GM23338 (cell line): ENCODE results near the gene FILIP1L. TPM values are rescaled to one million over a fixed set of nuclear protein-coding genes. Genes with fewer than 3 reads are reported as not detected.

Experiments used
- ATAC-seq: fragments of 200-7000 bp; cut with Tn5 transposase; 3 replicates; pipeline ENCODE4 v1.9.1; 2020
- DNase-seq: peaks from one replicate; pipeline ENCODE4 v3.0.0-alpha.2; 2015; ENCODE audit warnings: low spot score
- H2AFZ ChIP-seq: fragments of 200-600 bp; sonication (generic); 2 replicates; pipeline ENCODE4 v1.8.0; 2016; ENCODE audit warnings: antibody characterized with exemption, mild to moderate bottlenecking, moderate library complexity
- H3F3A ChIP-seq: fragments of 200-600 bp; sonication (generic); replicated peaks from 2 replicates; pipeline ENCODE4 v1.8.0; 2017; ENCODE audit warnings: antibody characterized with exemption, mixed run types, low read depth
- H3K27ac ChIP-seq: fragments of 200-600 bp; sonication (generic); 2 replicates; pipeline ENCODE4 v1.6.1; 2016; ENCODE audit warnings: low read depth
- H3K27me3 ChIP-seq: fragments of 200-600 bp; sonication (generic); 2 replicates; pipeline ENCODE4 v1.8.0; 2016; ENCODE audit warnings: mild to moderate bottlenecking, mixed run types, moderate library complexity; ENCODE audit not compliant: insufficient read depth
- H3K36me3 ChIP-seq: fragments of 200-600 bp; sonication (generic); 2 replicates; pipeline ENCODE4 v1.8.0; 2016; ENCODE audit warnings: mild to moderate bottlenecking; ENCODE audit not compliant: insufficient read depth
- H3K4me1 ChIP-seq: fragments of 200-600 bp; sonication (generic); 2 replicates; pipeline ENCODE4 v1.8.0; 2016; ENCODE audit warnings: mild to moderate bottlenecking, moderate library complexity; ENCODE audit not compliant: insufficient read depth
- H3K4me2 ChIP-seq: fragments of 200-600 bp; sonication (generic); 2 replicates; pipeline ENCODE4 v1.7.1; 2017; ENCODE audit warnings: mixed run types
- H3K4me3 ChIP-seq: fragments of 200-600 bp; sonication (generic); 2 replicates; pipeline ENCODE4 v1.6.1; 2016; ENCODE audit warnings: mixed run types
- H3K79me2 ChIP-seq: fragments of 200-600 bp; sonication (generic); replicated peaks from 2 replicates; pipeline ENCODE4 v1.8.0; 2017; ENCODE audit warnings: mild to moderate bottlenecking; ENCODE audit not compliant: insufficient read depth
- H3K9me2 ChIP-seq: fragments of 200-600 bp; sonication (generic); 2 replicates; pipeline ENCODE4 v1.8.0; 2017; ENCODE audit not compliant: insufficient read depth
- H4K20me1 ChIP-seq: fragments of 200-600 bp; sonication (generic); replicated peaks from 2 replicates; pipeline ENCODE4 v1.8.0; 2017; ENCODE audit warnings: mild to moderate bottlenecking; ENCODE audit not compliant: insufficient read depth
- H3K27ac Mint-ChIP-seq: 2 replicates; pipeline ENCODE4 v1.8.0; 2020; ENCODE audit warnings: inconsistent platforms, mild to moderate bottlenecking, moderate library complexity, mixed read lengths
- H3K27me3 Mint-ChIP-seq: 3 replicates; pipeline ENCODE4 v1.8.0; 2022; ENCODE audit warnings: low read depth, mild to moderate bottlenecking, moderate library complexity, mixed read lengths, inconsistent platforms; ENCODE audit not compliant: insufficient read depth, poor library complexity
- H3K36me3 Mint-ChIP-seq: 3 replicates; pipeline ENCODE4 v1.8.0; 2021; ENCODE audit warnings: low read depth, mild to moderate bottlenecking, inconsistent platforms, moderate library complexity, mixed read lengths
- H3K4me1 Mint-ChIP-seq: 3 replicates; pipeline ENCODE4 v1.8.0; 2020; ENCODE audit warnings: mild to moderate bottlenecking, inconsistent platforms, mixed read lengths
- H3K4me3 Mint-ChIP-seq: 3 replicates; pipeline ENCODE4 v1.8.0; 2021; ENCODE audit warnings: moderate library complexity, mild to moderate bottlenecking, inconsistent platforms, mixed read lengths
- H3K9me3 Mint-ChIP-seq: 3 replicates; pipeline ENCODE4 v1.8.0; 2020; ENCODE audit warnings: moderate library complexity, mild to moderate bottlenecking, inconsistent platforms, mixed read lengths
- JUNB ChIP-seq: IDR thresholded peaks from one replicate; pipeline ENCODE4 v1.6.1; 2016; ENCODE audit warnings: antibody characterized with exemption; ENCODE audit not compliant: unreplicated experiment
- REST ChIP-seq: IDR thresholded peaks from one replicate; pipeline ENCODE4 v1.6.1; 2018; ENCODE audit warnings: antibody characterized with exemption; ENCODE audit not compliant: unreplicated experiment
- STAT1 ChIP-seq: IDR thresholded peaks from one replicate; pipeline ENCODE4 v1.6.1; 2016; ENCODE audit warnings: antibody characterized with exemption; ENCODE audit not compliant: unreplicated experiment
- ZNF331 ChIP-seq: fragments of 250-450 bp; sonication (Bioruptor Pico); IDR thresholded peaks from 2 replicates; pipeline ENCODE4 v1.5.0; 2020; ENCODE audit warnings: low read depth, mild to moderate bottlenecking, moderate library complexity
- ZNF462 ChIP-seq: fragments of 250-450 bp; sonication (Bioruptor Pico); IDR thresholded peaks from 2 replicates; pipeline ENCODE4 v1.5.0; 2020; ENCODE audit warnings: mild to moderate bottlenecking, moderate library complexity
- polyA plus RNA-seq: library from polyadenylated mRNA; unstranded; fragments of >200 nt; fragmentation: Nextera tagmentation; extraction: Ambion mirVana; gene quantifications from 2 replicates; pipeline ENCODE4 v1.2.1, GENCODE V29; 2016
- total RNA-seq: library from RNA; depleted of rRNA; stranded (reverse); fragments of >200 nt; shearing (Covaris generic); gene quantifications from 2 replicates; pipeline ENCODE4 v1.2.3, GENCODE V29; 2014
- TF ChIP-seq, protein P1 (sequence below): IDR thresholded peaks from 2 replicates; pipeline ENCODE4 v1.6.1; 2016; ENCODE audit warnings: antibody characterized with exemption

FILIP1L gene
- total and polyA plus RNA-seq, 2 experiments from 2014 or later: 1.6 TPM; not detected in 1

DNA sequence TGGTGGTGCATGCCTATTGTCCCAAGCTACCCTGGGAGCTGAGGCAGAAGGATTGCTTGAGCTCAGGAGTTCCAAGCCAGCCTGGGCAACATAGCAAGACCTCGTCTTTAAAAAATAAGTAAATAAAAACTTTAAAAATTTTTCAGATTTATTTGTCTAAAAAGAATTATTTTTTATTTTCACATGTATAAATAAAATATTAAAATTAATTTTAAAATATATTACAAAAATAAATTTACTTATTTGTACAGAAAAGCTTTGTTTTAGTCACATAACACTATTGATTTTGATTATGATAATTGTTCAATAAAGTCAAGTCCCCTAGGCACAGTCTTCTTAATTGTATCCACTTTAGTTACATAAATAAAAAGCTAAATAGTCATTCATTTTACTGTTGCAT lies 85.2 kb downstream of the FILIP1L start (continued):
- TF ChIP-seq ZNF462 (CRISPR knock-in tag) (no peak), JUNB (no peak), STAT1 (no peak), ZNF331 (CRISPR knock-in tag) (no peak)
- TF ChIP-seq, protein P1, sequence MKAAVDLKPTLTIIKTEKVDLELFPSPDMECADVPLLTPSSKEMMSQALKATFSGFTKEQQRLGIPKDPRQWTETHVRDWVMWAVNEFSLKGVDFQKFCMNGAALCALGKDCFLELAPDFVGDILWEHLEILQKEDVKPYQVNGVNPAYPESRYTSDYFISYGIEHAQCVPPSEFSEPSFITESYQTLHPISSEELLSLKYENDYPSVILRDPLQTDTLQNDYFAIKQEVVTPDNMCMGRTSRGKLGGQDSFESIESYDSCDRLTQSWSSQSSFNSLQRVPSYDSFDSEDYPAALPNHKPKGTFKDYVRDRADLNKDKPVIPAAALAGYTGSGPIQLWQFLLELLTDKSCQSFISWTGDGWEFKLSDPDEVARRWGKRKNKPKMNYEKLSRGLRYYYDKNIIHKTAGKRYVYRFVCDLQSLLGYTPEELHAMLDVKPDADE: no peak

- DNase-seq: no peak
- H3K27me3 Mint-ChIP-seq: no peaks in the 10 kb centered on the region
- no peaks in the 10 kb centered on the region for H3K36me3 Mint-ChIP-seq
- no peak for TF ChIP-seq REST
- no peak for TF ChIP-seq ZNF331 (CRISPR knock-in tag)
- TF ChIP-seq, protein P1: no peak
- Histone ChIP-seq H3K79me2 (no peaks in the 10 kb centered on the region), H2AFZ (no peak overlapping the region), H3K27ac (no peak overlapping the region), H3K4me1 (no peaks in the 10 kb centered on the region), H3K36me3 (no peaks in the 10 kb centered on the region), H3K9me2 (no peaks in the 10 kb centered on the region), H3K4me2 (no peak overlapping the region), H4K20me1 (no peaks in the 10 kb centered on the region), H3K27me3 (no peaks in the 10 kb centered on the region), H3K4me3 (no peak overlapping the region), H3F3A (no peaks in the 10 kb centered on the region)
- no peak overlapping the region for H3K27ac Mint-ChIP-seq
- no peak for ATAC-seq
- no peaks in the 10 kb centered on the region for H3K9me3 Mint-ChIP-seq
- no peak overlapping the region for H3K4me3 Mint-ChIP-seq
- peaks cover 5% of the 10 kb centered on the region; the same call in 2 of the 3 replicates for H3K4me1 Mint-ChIP-seq
These were observed 87.0 kb downstream of the FILIP1L start for GRCh38 chr3:100027321-100027720.
